GM18517 (cell line): ENCODE results near the gene SPEN.
"Not testable (repeated sequence)": the region's sequence is repeated elsewhere in the genome, so short reads cannot be mapped to it uniquely, and the experiment has no call there.

Experiments
- ATAC-seq: cut with Tn5 transposase; IDR thresholded peaks from one replicate; pipeline ENCODE4 v1.9.1; 2021; ENCODE audit warnings: mild to moderate bottlenecking, moderate library complexity; ENCODE audit not compliant: unreplicated experiment

The SPEN gene

GRCh38 chr1:15834406-15835204 is 12.9 kb upstream of the SPEN start:
- peak; percentile 35 for ATAC-seq

GRCh38 chr1:15835205-15835740 is 12.2 kb upstream of the SPEN start:
- ATAC-seq, result peak; percentile 19

GRCh38 chr1:15835741-15836510 is 11.6 kb upstream of the SPEN start:
- ATAC-seq, result peak; percentile 39

- not testable (repeated sequence) for ATAC-seq
Observed at GRCh38 chr1:15836511-15836771, 11.1 kb upstream of the SPEN start.

GRCh38 chr1:15836772-15837669 is 10.5 kb upstream of the SPEN start:
- ATAC-seq, result no peak

GRCh38 chr1:15837931-15838330 is 9.6 kb upstream of the SPEN start:
- no peak for ATAC-seq

- ATAC-seq, result no peak
Observed at GRCh38 chr1:15838721-15839120, 8.8 kb upstream of the SPEN start.

GRCh38 chr1:15843826-15844572 is 3.5 kb upstream of the SPEN start:
- ATAC-seq, result no peak

- not testable (repeated sequence) for ATAC-seq
Observed at GRCh38 chr1:15846056-15846455, 1.5 kb upstream of the SPEN start.

- peak; percentile 9 for ATAC-seq
Observed at GRCh38 chr1:15847893-15848142, 311 bp downstream of the SPEN start.

GRCh38 chr1:15848143-15848928 is 829 bp downstream of the SPEN start:
- peak; percentile 9 for ATAC-seq

- ATAC-seq, result no peak
Observed at GRCh38 chr1:15848929-15849774, 1.6 kb downstream of the SPEN start.

GRCh38 chr1:15849775-15850324 is 2.3 kb downstream of the SPEN start:
- ATAC-seq, result no peak

GRCh38 chr1:15850471-15851001 is 3.0 kb downstream of the SPEN start:
- ATAC-seq, result no peak

- no peak for ATAC-seq
Observed at GRCh38 chr1:15851210-15852035, 3.9 kb downstream of the SPEN start.

GRCh38 chr1:15852036-15852827 is 4.7 kb downstream of the SPEN start:
- ATAC-seq, result no peak

- no peak for ATAC-seq
Observed at GRCh38 chr1:15852828-15853302, 5.4 kb downstream of the SPEN start.
